GM18511 (cell line): ENCODE data around the gene CDC42EP1.
"Not testable (repeated sequence)": the region's sequence is repeated elsewhere in the genome, so short reads cannot be mapped to it uniquely, and the experiment has no call there.

ENCODE experiments used
- ATAC-seq: cut with Tn5 transposase; IDR thresholded peaks from one replicate; pipeline ENCODE4 v1.9.1; 2021; ENCODE audit warnings: mild to moderate bottlenecking, moderate library complexity; ENCODE audit not compliant: unreplicated experiment

The CDC42EP1 gene

GRCh38 chr22:37559901-37560607, at the start of gene CDC42EP1:
TSS of gene CDC42EP1 (plus strand) at chr22:37560480. CDS start at chr22:37566350, 5,870 bp downstream.
- ATAC-seq = no peak

- ATAC-seq = no peak
These were observed 48.7 kb upstream of the CDC42EP1 start for GRCh38 chr22:37511395-37512104.

- no peak for ATAC-seq
These were observed 45.7 kb upstream of the CDC42EP1 start for GRCh38 chr22:37514526-37515051.

- ATAC-seq = no peak
These were observed 44.4 kb upstream of the CDC42EP1 start for GRCh38 chr22:37515901-37516300.

- no peak for ATAC-seq
These were observed 43.8 kb upstream of the CDC42EP1 start for GRCh38 chr22:37516456-37516855.

- no peak for ATAC-seq
These were observed 42.3 kb upstream of the CDC42EP1 start for GRCh38 chr22:37517826-37518450.

GRCh38 chr22:37518509-37519267, 41.6 kb upstream of the CDC42EP1 start:
- ATAC-seq = no peak

GRCh38 chr22:37519268-37520195, 40.7 kb upstream of the CDC42EP1 start, which contains the start of gene CARD10:
TSS of gene CARD10 (minus strand) at chr22:37519415. CDS start at chr22:37519200, 215 bp downstream.
- no peak for ATAC-seq

- ATAC-seq = no peak
These were observed 39.5 kb upstream of the CDC42EP1 start for GRCh38 chr22:37520776-37521191.

GRCh38 chr22:37521236-37521739, 39.0 kb upstream of the CDC42EP1 start:
- no peak for ATAC-seq

- ATAC-seq = no peak
These were observed 37.8 kb upstream of the CDC42EP1 start for GRCh38 chr22:37522482-37522881.

GRCh38 chr22:37525073-37525745, 35.1 kb upstream of the CDC42EP1 start:
- ATAC-seq = no peak

- ATAC-seq = no peak
These were observed 34.4 kb upstream of the CDC42EP1 start for GRCh38 chr22:37525746-37526350.

- ATAC-seq = no peak
These were observed 33.9 kb upstream of the CDC42EP1 start for GRCh38 chr22:37526376-37526775.

- ATAC-seq = not testable (repeated sequence)
These were observed 33.1 kb upstream of the CDC42EP1 start for GRCh38 chr22:37527081-37527752.

GRCh38 chr22:37527952-37528351, 32.3 kb upstream of the CDC42EP1 start:
- not testable (repeated sequence) for ATAC-seq

- ATAC-seq = no peak
These were observed 30.5 kb upstream of the CDC42EP1 start for GRCh38 chr22:37529652-37530345.
